22Rv1 (cell line): ENCODE data around the gene PARN.
"Not testable (repeated sequence)": the region's sequence is repeated elsewhere in the genome, so short reads cannot be mapped to it uniquely, and the experiment has no call there.

ENCODE experiments used
- ZFX ChIP-seq: fragments of 450-650 bp; IDR thresholded peaks from 2 replicates; pipeline ENCODE4 v1.6.1; 2017; ENCODE audit warnings: antibody characterized with exemption, borderline replicate concordance
- TF ChIP-seq, protein P1 (sequence below): fragments of 450-650 bp; IDR thresholded peaks from 2 replicates; pipeline ENCODE4 v1.5.1; 2017; ENCODE audit warnings: mild to moderate bottlenecking

- TF ChIP-seq, protein P1, sequence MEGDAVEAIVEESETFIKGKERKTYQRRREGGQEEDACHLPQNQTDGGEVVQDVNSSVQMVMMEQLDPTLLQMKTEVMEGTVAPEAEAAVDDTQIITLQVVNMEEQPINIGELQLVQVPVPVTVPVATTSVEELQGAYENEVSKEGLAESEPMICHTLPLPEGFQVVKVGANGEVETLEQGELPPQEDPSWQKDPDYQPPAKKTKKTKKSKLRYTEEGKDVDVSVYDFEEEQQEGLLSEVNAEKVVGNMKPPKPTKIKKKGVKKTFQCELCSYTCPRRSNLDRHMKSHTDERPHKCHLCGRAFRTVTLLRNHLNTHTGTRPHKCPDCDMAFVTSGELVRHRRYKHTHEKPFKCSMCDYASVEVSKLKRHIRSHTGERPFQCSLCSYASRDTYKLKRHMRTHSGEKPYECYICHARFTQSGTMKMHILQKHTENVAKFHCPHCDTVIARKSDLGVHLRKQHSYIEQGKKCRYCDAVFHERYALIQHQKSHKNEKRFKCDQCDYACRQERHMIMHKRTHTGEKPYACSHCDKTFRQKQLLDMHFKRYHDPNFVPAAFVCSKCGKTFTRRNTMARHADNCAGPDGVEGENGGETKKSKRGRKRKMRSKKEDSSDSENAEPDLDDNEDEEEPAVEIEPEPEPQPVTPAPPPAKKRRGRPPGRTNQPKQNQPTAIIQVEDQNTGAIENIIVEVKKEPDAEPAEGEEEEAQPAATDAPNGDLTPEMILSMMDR, result not testable (repeated sequence)
- not testable (repeated sequence) for TF ChIP-seq ZFX
Observed at GRCh38 chr16:14395710-14396304, 234.3 kb downstream of the PARN start.
